ENCODE results near the gene GNG7.
"Not testable (repeated sequence)": the region's sequence is repeated elsewhere in the genome, so short reads cannot be mapped to it uniquely, and the experiment has no call there.

The GNG7 gene

GRCh38 chr19:2573916-2574315, 128.6 kb downstream of the GNG7 start:
- Mint-ChIP-seq H3K4me1 (ENCODE audit: low read depth) (peaks cover 3% of the 10 kb centered on the region), H3K27ac (no peak overlapping the region), H3K36me3 (no peaks in the 10 kb centered on the region), H3K27me3 (no peaks in the 10 kb centered on the region), H3K9me3 (ENCODE audit: low read depth) (no peaks in the 10 kb centered on the region), H3K4me3 (no peak overlapping the region)

- H3K4me1 Mint-ChIP-seq (ENCODE audit: low read depth); H3K36me3 Mint-ChIP-seq; H3K27me3 Mint-ChIP-seq; H3K27ac Mint-ChIP-seq; H3K9me3 Mint-ChIP-seq (ENCODE audit: low read depth); H3K4me3 Mint-ChIP-seq: not testable (repeated sequence)
Observed at GRCh38 chr19:2572152-2572551, 130.3 kb downstream of the GNG7 start.

- no peaks in the 10 kb centered on the region for H3K9me3 Mint-ChIP-seq (ENCODE audit: low read depth)
- H3K27me3 Mint-ChIP-seq, result no peaks in the 10 kb centered on the region
- H3K4me3 Mint-ChIP-seq, result no peak overlapping the region
- no peak overlapping the region for H3K27ac Mint-ChIP-seq
- H3K4me1 Mint-ChIP-seq (ENCODE audit: low read depth), result peaks cover 11% of the 10 kb centered on the region
- H3K36me3 Mint-ChIP-seq, result no peaks in the 10 kb centered on the region
Observed at GRCh38 chr19:2569596-2570465, 132.7 kb downstream of the GNG7 start.

GRCh38 chr19:2567996-2568395, 134.5 kb downstream of the GNG7 start:
- peak overlapping the region; percentile 2 for H3K4me3 Mint-ChIP-seq
- peaks cover 15% of the 10 kb centered on the region for H3K4me1 Mint-ChIP-seq (ENCODE audit: low read depth)
- H3K27me3 Mint-ChIP-seq, result no peaks in the 10 kb centered on the region
- H3K9me3 Mint-ChIP-seq (ENCODE audit: low read depth), result no peaks in the 10 kb centered on the region
- H3K27ac Mint-ChIP-seq, result no peak overlapping the region
- no peaks in the 10 kb centered on the region for H3K36me3 Mint-ChIP-seq

GRCh38 chr19:2567580-2567979, 134.9 kb downstream of the GNG7 start:
- no peak overlapping the region for H3K27ac Mint-ChIP-seq
- H3K36me3 Mint-ChIP-seq, result no peaks in the 10 kb centered on the region
- no peaks in the 10 kb centered on the region for H3K27me3 Mint-ChIP-seq
- no peaks in the 10 kb centered on the region for H3K9me3 Mint-ChIP-seq (ENCODE audit: low read depth)
- H3K4me3 Mint-ChIP-seq, result peak overlapping the region; percentile 2
- H3K4me1 Mint-ChIP-seq (ENCODE audit: low read depth), result peaks cover 18% of the 10 kb centered on the region

GRCh38 chr19:2563546-2563945, 138.9 kb downstream of the GNG7 start:
- Mint-ChIP-seq H3K4me1 (ENCODE audit: low read depth) (peaks cover 33% of the 10 kb centered on the region), H3K4me3 (peak overlapping the region; percentile 82)
- not testable (repeated sequence) for H3K36me3 Mint-ChIP-seq; H3K9me3 Mint-ChIP-seq (ENCODE audit: low read depth); H3K27ac Mint-ChIP-seq; H3K27me3 Mint-ChIP-seq

GRCh38 chr19:2561895-2562294, 140.6 kb downstream of the GNG7 start:
- Mint-ChIP-seq H3K9me3 (ENCODE audit: low read depth) (no peaks in the 10 kb centered on the region), H3K4me3 (peak overlapping the region; percentile 82), H3K4me1 (ENCODE audit: low read depth) (peaks cover 22% of the 10 kb centered on the region), H3K36me3 (no peaks in the 10 kb centered on the region), H3K27ac (peak overlapping the region; percentile 93), H3K27me3 (no peaks in the 10 kb centered on the region)

- no peak overlapping the region for H3K27ac Mint-ChIP-seq
- H3K36me3 Mint-ChIP-seq, result no peaks in the 10 kb centered on the region
- no peaks in the 10 kb centered on the region for H3K9me3 Mint-ChIP-seq (ENCODE audit: low read depth)
- peaks cover 23% of the 10 kb centered on the region for H3K4me1 Mint-ChIP-seq (ENCODE audit: low read depth)
- no peak overlapping the region for H3K4me3 Mint-ChIP-seq
- H3K27me3 Mint-ChIP-seq, result no peaks in the 10 kb centered on the region
Observed at GRCh38 chr19:2561221-2561620, 141.3 kb downstream of the GNG7 start.

GRCh38 chr19:2560369-2560768, 142.1 kb downstream of the GNG7 start:
- H3K36me3 Mint-ChIP-seq, result no peaks in the 10 kb centered on the region
- H3K9me3 Mint-ChIP-seq (ENCODE audit: low read depth), result no peaks in the 10 kb centered on the region
- H3K27me3 Mint-ChIP-seq, result no peaks in the 10 kb centered on the region
- H3K27ac Mint-ChIP-seq, result no peak overlapping the region
- peaks cover 23% of the 10 kb centered on the region for H3K4me1 Mint-ChIP-seq (ENCODE audit: low read depth)
- no peak overlapping the region for H3K4me3 Mint-ChIP-seq

GRCh38 chr19:2558543-2558942, 144.0 kb downstream of the GNG7 start:
- Mint-ChIP-seq H3K27me3 (no peaks in the 10 kb centered on the region), H3K4me3 (no peak overlapping the region), H3K4me1 (ENCODE audit: low read depth) (peaks cover 23% of the 10 kb centered on the region), H3K36me3 (no peaks in the 10 kb centered on the region), H3K9me3 (ENCODE audit: low read depth) (no peaks in the 10 kb centered on the region), H3K27ac (no peak overlapping the region)

GRCh38 chr19:2558131-2558530, 144.4 kb downstream of the GNG7 start:
- H3K9me3 Mint-ChIP-seq (ENCODE audit: low read depth); H3K27me3 Mint-ChIP-seq; H3K4me3 Mint-ChIP-seq; H3K27ac Mint-ChIP-seq; H3K36me3 Mint-ChIP-seq: not testable (repeated sequence)
- peaks cover 21% of the 10 kb centered on the region for H3K4me1 Mint-ChIP-seq (ENCODE audit: low read depth)

- Mint-ChIP-seq H3K4me1 (ENCODE audit: low read depth) (peaks cover 20% of the 10 kb centered on the region), H3K9me3 (ENCODE audit: low read depth) (no peaks in the 10 kb centered on the region), H3K4me3 (no peak overlapping the region), H3K27ac (no peak overlapping the region), H3K27me3 (no peaks in the 10 kb centered on the region), H3K36me3 (no peaks in the 10 kb centered on the region)
Observed at GRCh38 chr19:2557093-2557440, 145.4 kb downstream of the GNG7 start.

GRCh38 chr19:2556221-2557092, 146.0 kb downstream of the GNG7 start:
- H3K27ac Mint-ChIP-seq, result no peak overlapping the region

GRCh38 chr19:2555422-2556220, 146.9 kb downstream of the GNG7 start:
- Mint-ChIP-seq H3K27ac (no peak overlapping the region), H3K4me1 (ENCODE audit: low read depth) (peaks cover 18% of the 10 kb centered on the region), H3K9me3 (ENCODE audit: low read depth) (no peaks in the 10 kb centered on the region)

More at GRCh38 chr19:2556221-2557092, 146.0 kb downstream of the GNG7 start:
- no peaks in the 10 kb centered on the region for H3K36me3 Mint-ChIP-seq
- peaks cover 19% of the 10 kb centered on the region for H3K4me1 Mint-ChIP-seq (ENCODE audit: low read depth)
- H3K27me3 Mint-ChIP-seq, result no peaks in the 10 kb centered on the region
- H3K9me3 Mint-ChIP-seq (ENCODE audit: low read depth), result no peaks in the 10 kb centered on the region
- H3K4me3 Mint-ChIP-seq, result no peak overlapping the region

GRCh38 chr19:2554856-2555255, 147.6 kb downstream of the GNG7 start:
- H3K4me3 Mint-ChIP-seq, result no peak overlapping the region
- peaks cover 18% of the 10 kb centered on the region for H3K4me1 Mint-ChIP-seq (ENCODE audit: low read depth)
- no peaks in the 10 kb centered on the region for H3K27me3 Mint-ChIP-seq
- H3K9me3 Mint-ChIP-seq (ENCODE audit: low read depth), result no peaks in the 10 kb centered on the region
- H3K27ac Mint-ChIP-seq, result no peak overlapping the region
- H3K36me3 Mint-ChIP-seq, result no peaks in the 10 kb centered on the region

More at GRCh38 chr19:2555422-2556220, 146.9 kb downstream of the GNG7 start:
- Mint-ChIP-seq H3K36me3 (no peaks in the 10 kb centered on the region), H3K4me3 (no peak overlapping the region), H3K27me3 (no peaks in the 10 kb centered on the region)

All from activated naive CD8-positive, alpha-beta T cell (primary cell).